ENCODE data around the gene TAB3. TPM values are rescaled to one million over a fixed set of nuclear protein-coding genes. Genes with fewer than 3 reads are reported as not detected.

The TAB3 gene
- total and polyA plus RNA-seq, 9 of the 15 experiments (the other 6 are each of a cell fraction or from before 2014, with no cell fraction given), result 2.4 to 31.1 (median 15.5) TPM

DNA sequence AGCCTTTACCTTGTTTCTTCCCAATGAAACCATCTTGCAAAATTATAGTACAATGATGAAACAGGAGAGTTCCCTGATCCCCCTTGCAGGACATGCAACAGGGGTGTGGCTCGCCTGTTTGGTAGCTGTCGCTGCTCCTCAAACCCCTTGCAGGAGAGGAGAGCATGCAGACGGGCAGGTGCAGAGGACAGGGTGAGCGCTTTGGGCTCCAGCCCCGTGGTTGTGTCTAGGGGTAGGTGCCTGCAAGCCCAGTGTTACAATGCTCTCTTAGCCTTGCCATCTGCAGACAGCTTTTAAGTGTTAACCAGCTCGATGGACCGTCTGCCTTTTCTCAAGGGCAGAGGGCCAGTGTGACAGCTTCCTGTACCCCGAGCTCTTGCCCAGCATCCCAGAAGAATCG lies 102.0 kb downstream of the TAB3 start:
- Histone ChIP-seq H3K36me3 (ENCODE audit: control insufficient read depth, insufficient read depth, low read length) (no peaks in the 10 kb centered on the region), H3K79me2 (ENCODE audit: control insufficient read depth, insufficient read depth, low read length) (no peaks in the 10 kb centered on the region), H3K4me3 (no peak overlapping the region), H3K27ac (ENCODE audit: extremely low read depth, low read depth, low read length) (no peak overlapping the region), H3K27me3 (ENCODE audit: control insufficient read depth in 2 of 2, insufficient read depth in 2 of 2, low read length in 2 of 2) (no peaks in the 10 kb centered on the region; a peak in 1 of 5 replicates), H3K9me1 (ENCODE audit: control insufficient read depth, insufficient read depth, low read length) (no peaks in the 10 kb centered on the region), H3K9me3 (replicated peaks; ENCODE audit: control insufficient read depth, insufficient read depth, low read depth, low read length) (no peaks in the 10 kb centered on the region), H3K4me1 (replicated peaks in 1 of 2; ENCODE audit: control insufficient read depth in 2 of 2, insufficient read depth in 2 of 2, low read length in 2 of 2) (no peaks in the 10 kb centered on the region), H4K20me1 (replicated peaks; ENCODE audit: control insufficient read depth, insufficient read depth, low read length) (no peaks in the 10 kb centered on the region), H2AFZ (ENCODE audit: low read depth, low read length) (no peak overlapping the region), H3K9ac (ENCODE audit: insufficient read depth in 1 of 2, low read depth in 2 of 2, low read length in 2 of 2) (no peak overlapping the region), H3K4me2 (ENCODE audit: insufficient read depth, low read length) (no peak overlapping the region)
- no peak for TF ChIP-seq NFIC (IDR thresholded peaks at IDR 0.05)
- TF ChIP-seq ZBTB8A (IDR thresholded peaks at IDR 0.05; ENCODE audit: partially characterized antibody), result no peak
- TF ChIP-seq NRF1 (conservative IDR thresholded peaks at IDR 0.05 in 1 of 2, IDR thresholded peaks at IDR 0.05 in 1 of 2), result no peak
- TF ChIP-seq ZNF316 (IDR thresholded peaks at IDR 0.05), result no peak
- no peak for TF ChIP-seq ZNF212 (CRISPR knock-in tag; IDR thresholded peaks at IDR 0.05)
- WGBS (ENCODE audit: insufficient coverage, low coverage, missing lambda C conversion rate), result 0% methylated on average over 6 of the region's 9 CpGs
- no peak for DNase-seq (ENCODE audit: extremely low read depth in 1 of 4, low spot score in 3 of 4)
- no peak for ATAC-seq
- in situ Hi-C loops (cut with MboI) (no loop called here), intact Hi-C loops (cut with micrococcal nuclease) (no loop called here)
- CTCF ChIA-PET (ENCODE audit: low intra/inter-chr PET ratio), result no interaction called here
- POLR2A ChIA-PET, result no interaction called here
- FAIRE-seq, result no peak
- BruUV-seq (replicated peaks), result no TSS peak

DNA sequence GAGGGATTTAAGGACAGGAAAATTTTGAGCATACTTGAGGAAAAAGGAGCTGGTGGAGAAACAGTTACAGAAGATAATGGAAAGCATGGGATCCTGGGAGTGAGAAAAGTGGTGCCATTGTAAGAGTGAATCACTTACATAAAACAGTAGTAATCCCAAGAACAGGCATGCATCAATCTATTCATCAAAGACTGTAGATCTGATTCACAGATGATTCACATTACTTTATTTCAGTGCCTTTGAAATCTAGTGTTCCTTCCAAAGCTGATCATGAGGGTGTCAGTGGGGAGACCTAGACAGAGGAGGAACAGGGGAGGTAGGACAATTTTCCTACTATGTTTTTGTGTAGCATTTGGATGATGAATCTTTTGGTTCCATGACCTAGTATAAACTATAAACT lies 102.7 kb downstream of the TAB3 start:
- in situ Hi-C loops (cut with MboI) (no loop called here), intact Hi-C loops (cut with micrococcal nuclease) (no loop called here)
- Histone ChIP-seq H2AFZ (ENCODE audit: low read depth, low read length) (no peak overlapping the region), H3K27me3 (ENCODE audit: control insufficient read depth in 2 of 2, insufficient read depth in 2 of 2, low read length in 2 of 2) (no peaks in the 10 kb centered on the region; a peak in 1 of 5 replicates), H3K4me1 (replicated peaks in 1 of 2; ENCODE audit: control insufficient read depth in 2 of 2, insufficient read depth in 2 of 2, low read length in 2 of 2) (no peaks in the 10 kb centered on the region), H3K4me3 (no peak overlapping the region), H3K79me2 (ENCODE audit: control insufficient read depth, insufficient read depth, low read length) (no peaks in the 10 kb centered on the region), H3K4me2 (ENCODE audit: insufficient read depth, low read length) (no peak overlapping the region), H3K27ac (ENCODE audit: extremely low read depth, low read depth, low read length) (no peak overlapping the region), H4K20me1 (replicated peaks; ENCODE audit: control insufficient read depth, insufficient read depth, low read length) (no peaks in the 10 kb centered on the region), H3K36me3 (ENCODE audit: control insufficient read depth, insufficient read depth, low read length) (no peaks in the 10 kb centered on the region), H3K9me1 (ENCODE audit: control insufficient read depth, insufficient read depth, low read length) (no peaks in the 10 kb centered on the region), H3K9me3 (replicated peaks; ENCODE audit: control insufficient read depth, insufficient read depth, low read depth, low read length) (no peaks in the 10 kb centered on the region), H3K9ac (ENCODE audit: insufficient read depth in 1 of 2, low read depth in 2 of 2, low read length in 2 of 2) (no peak overlapping the region)
- BruUV-seq (replicated peaks), result no TSS peak
- CTCF ChIA-PET (ENCODE audit: low intra/inter-chr PET ratio), result no interaction called here
- POLR2A ChIA-PET, result no interaction called here
- DNase-seq (ENCODE audit: extremely low read depth in 1 of 4, low spot score in 3 of 4) (no peak), ATAC-seq (no peak), FAIRE-seq (no peak)
- TF ChIP-seq PURB (CRISPR knock-in tag; IDR thresholded peaks at IDR 0.05; ENCODE audit: low read depth) (no peak), HNRNPLL (IDR thresholded peaks at IDR 0.05; ENCODE audit: low read depth, low read length, poor library complexity, severe bottlenecking) (no peak), ILK (tag; IDR thresholded peaks at IDR 0.05; ENCODE audit: borderline replicate concordance, low read depth) (no peak), MIER1 (IDR thresholded peaks at IDR 0.05; ENCODE audit: low read depth) (no peak), TCFL5 (CRISPR knock-in tag; conservative IDR thresholded peaks at IDR 0.05) (no peak), RBM39 (optimal IDR thresholded peaks at IDR 0.05; ENCODE audit: low read depth, low read length) (no peak), MCM2 (IDR thresholded peaks at IDR 0.05; ENCODE audit: low read depth) (no peak), SRSF7 (optimal IDR thresholded peaks at IDR 0.05; ENCODE audit: low read depth, low read length) (no peak), SP1 (CRISPR knock-in tag; IDR thresholded peaks at IDR 0.05) (no peak), EZH2 (IDR thresholded peaks at IDR 0.05; ENCODE audit: borderline replicate concordance, low read depth, low read length) (no peak), ZNF77 (CRISPR knock-in tag; IDR thresholded peaks at IDR 0.05) (no peak), EHMT2 (IDR thresholded peaks at IDR 0.05) (no peak)
- TF ChIP-seq, protein P1, sequence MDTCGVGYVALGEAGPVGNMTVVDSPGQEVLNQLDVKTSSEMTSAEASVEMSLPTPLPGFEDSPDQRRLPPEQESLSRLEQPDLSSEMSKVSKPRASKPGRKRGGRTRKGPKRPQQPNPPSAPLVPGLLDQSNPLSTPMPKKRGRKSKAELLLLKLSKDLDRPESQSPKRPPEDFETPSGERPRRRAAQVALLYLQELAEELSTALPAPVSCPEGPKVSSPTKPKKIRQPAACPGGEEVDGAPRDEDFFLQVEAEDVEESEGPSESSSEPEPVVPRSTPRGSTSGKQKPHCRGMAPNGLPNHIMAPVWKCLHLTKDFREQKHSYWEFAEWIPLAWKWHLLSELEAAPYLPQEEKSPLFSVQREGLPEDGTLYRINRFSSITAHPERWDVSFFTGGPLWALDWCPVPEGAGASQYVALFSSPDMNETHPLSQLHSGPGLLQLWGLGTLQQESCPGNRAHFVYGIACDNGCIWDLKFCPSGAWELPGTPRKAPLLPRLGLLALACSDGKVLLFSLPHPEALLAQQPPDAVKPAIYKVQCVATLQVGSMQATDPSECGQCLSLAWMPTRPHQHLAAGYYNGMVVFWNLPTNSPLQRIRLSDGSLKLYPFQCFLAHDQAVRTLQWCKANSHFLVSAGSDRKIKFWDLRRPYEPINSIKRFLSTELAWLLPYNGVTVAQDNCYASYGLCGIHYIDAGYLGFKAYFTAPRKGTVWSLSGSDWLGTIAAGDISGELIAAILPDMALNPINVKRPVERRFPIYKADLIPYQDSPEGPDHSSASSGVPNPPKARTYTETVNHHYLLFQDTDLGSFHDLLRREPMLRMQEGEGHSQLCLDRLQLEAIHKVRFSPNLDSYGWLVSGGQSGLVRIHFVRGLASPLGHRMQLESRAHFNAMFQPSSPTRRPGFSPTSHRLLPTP (IDR thresholded peaks at IDR 0.05; ENCODE audit: borderline replicate concordance, extremely low read depth, insufficient read length), result no peak
